GM12878 (cell line): ENCODE results near the gene MTAP. TPM values are rescaled to one million over a fixed set of nuclear protein-coding genes. Genes with fewer than 3 reads are reported as not detected.

Experiments used
- ATF3 ChIP-seq: IDR thresholded peaks from 2 replicates; pipeline ENCODE4 v1.6.1; 2011; ENCODE audit warnings: low read depth, mild to moderate bottlenecking, low read length, moderate library complexity, borderline replicate concordance; ENCODE audit errors: extremely low read depth
- BCL11A ChIP-seq: IDR thresholded peaks from 2 replicates; pipeline ENCODE4 v1.6.1; 2011; ENCODE audit warnings: low read depth, low read length
- CBFB ChIP-seq: IDR thresholded peaks from 2 replicates; pipeline ENCODE4 v1.6.1; 2016; ENCODE audit warnings: antibody characterized with exemption, low read depth
- CBX3 ChIP-seq: fragments of 200-600 bp; sonication (generic); IDR thresholded peaks from 2 replicates; pipeline ENCODE4 v1.6.1; 2016; ENCODE audit warnings: low read depth, borderline replicate concordance
- CUX1 ChIP-seq: IDR thresholded peaks from 2 replicates; pipeline ENCODE4 v1.6.1; 2012; ENCODE audit warnings: improper control_type of control experiment, low read depth, low read length; ENCODE audit not compliant: insufficient replicate concordance
- EZH2 ChIP-seq: IDR thresholded peaks from 2 replicates; pipeline ENCODE4 v1.6.1; 2012; ENCODE audit warnings: low read depth, mild to moderate bottlenecking, control low read depth, inconsistent platforms, low read length, borderline replicate concordance; ENCODE audit not compliant: control insufficient read depth
- GABPA ChIP-seq: IDR thresholded peaks from 2 replicates; pipeline ENCODE4 v1.6.1; 2014; ENCODE audit warnings: antibody characterized with exemption, low read depth, mild to moderate bottlenecking, inconsistent platforms
- MXI1 ChIP-seq: fragments of 150-350 bp; IDR thresholded peaks from 2 replicates; pipeline ENCODE4 v1.6.1; 2011; ENCODE audit warnings: low read depth, mild to moderate bottlenecking, inconsistent platforms, low read length, improper control_type of control experiment
- NBN ChIP-seq: fragments of 450-650 bp; IDR thresholded peaks from 2 replicates; pipeline ENCODE4 v1.6.1; 2016
- PAX5 ChIP-seq: IDR thresholded peaks from 2 replicates; pipeline ENCODE4 v1.6.1; 2011; ENCODE audit warnings: low read depth, low read length, borderline replicate concordance
- PAX8 ChIP-seq: fragments of 450-650 bp; IDR thresholded peaks from 2 replicates; pipeline ENCODE4 v1.6.1; 2017; ENCODE audit warnings: mild to moderate bottlenecking, moderate library complexity
- SREBF2 ChIP-seq: IDR thresholded peaks from 2 replicates; pipeline ENCODE4 v1.6.1; 2012; ENCODE audit warnings: mild to moderate bottlenecking, low read length
- STAT1 ChIP-seq: fragments of 450-650 bp; conservative IDR thresholded peaks from 2 replicates; pipeline ENCODE4 v1.6.1; 2014; ENCODE audit warnings: antibody characterized with exemption, mild to moderate bottlenecking
- STAT3 ChIP-seq: IDR thresholded peaks from 2 replicates; pipeline ENCODE4 v1.6.1; 2011; ENCODE audit warnings: low read depth, low read length, improper control_type of control experiment
- TCF7 ChIP-seq: IDR thresholded peaks from 2 replicates; pipeline ENCODE4 v1.6.1; 2014; ENCODE audit warnings: antibody characterized with exemption, borderline replicate concordance
- polyA plus RNA-seq, 11 experiments: library from polyadenylated mRNA; depleted of rRNA in 4 of 11; unstranded in 6 of 11; stranded (reverse) in 5 of 11; fragments of >200 nt; fragmentation: Nextera tagmentation in 4 of 11; fragmentation: Illumina TruSeq in 1 of 11; extraction: Ambion mirVana in 4 of 11; extraction: Trizol in 1 of 11; gene quantifications; 1 replicate in 1 of 11; 2 replicates in 10 of 11; pipeline versions ENCODE4 v1.2.1 to v1.2.3, GENCODE V29; 2011 to 2016; ENCODE audit warnings: inconsistent platforms in 2 of 11, missing spikeins in 2 of 11, low read depth in 1 of 11
- total RNA-seq, 4 experiments: library from RNA; depleted of rRNA in 3 of 4; stranded (reverse); fragments of >200 nt in 3 of 4; fragmentation: Illumina TruSeq in 1 of 4; extraction: Trizol in 1 of 4; gene quantifications; 2 replicates each; pipeline versions ENCODE4 v1.2.1 to v1.2.3, GENCODE V29; 2013 to 2021
- TF ChIP-seq, protein P1 (sequence below), 3 experiments: IDR thresholded peaks in 2 of 3; conservative IDR thresholded peaks in 1 of 3; 2 replicates each; pipeline ENCODE4 v1.5.1; 2011; ENCODE audit warnings: low read depth in 3 of 3, low read length in 3 of 3, mild to moderate bottlenecking in 3 of 3, control low read depth in 2 of 3, moderate library complexity in 2 of 3, inconsistent platforms in 1 of 3, mixed read lengths in 1 of 3; ENCODE audit not compliant: control insufficient read depth in 2 of 3, insufficient read depth in 1 of 3; ENCODE audit errors: extremely low read depth in 1 of 3
- TF ChIP-seq, protein P2 (sequence below): fragments of 450-650 bp; IDR thresholded peaks from 2 replicates; pipeline ENCODE4 v1.6.1; 2017; ENCODE audit warnings: mild to moderate bottlenecking, moderate library complexity
- TF ChIP-seq, protein P3 (sequence below): IDR thresholded peaks from 2 replicates; pipeline ENCODE4 v1.6.1; 2012; ENCODE audit warnings: low read depth, low read length, improper control_type of control experiment

MTAP gene
- total and polyA plus RNA-seq, 10 of the 15 experiments (the other 5 are each of a cell fraction or from before 2014, with no cell fraction given) = 16.4 to 29.9 (median 22.6) TPM

DNA sequence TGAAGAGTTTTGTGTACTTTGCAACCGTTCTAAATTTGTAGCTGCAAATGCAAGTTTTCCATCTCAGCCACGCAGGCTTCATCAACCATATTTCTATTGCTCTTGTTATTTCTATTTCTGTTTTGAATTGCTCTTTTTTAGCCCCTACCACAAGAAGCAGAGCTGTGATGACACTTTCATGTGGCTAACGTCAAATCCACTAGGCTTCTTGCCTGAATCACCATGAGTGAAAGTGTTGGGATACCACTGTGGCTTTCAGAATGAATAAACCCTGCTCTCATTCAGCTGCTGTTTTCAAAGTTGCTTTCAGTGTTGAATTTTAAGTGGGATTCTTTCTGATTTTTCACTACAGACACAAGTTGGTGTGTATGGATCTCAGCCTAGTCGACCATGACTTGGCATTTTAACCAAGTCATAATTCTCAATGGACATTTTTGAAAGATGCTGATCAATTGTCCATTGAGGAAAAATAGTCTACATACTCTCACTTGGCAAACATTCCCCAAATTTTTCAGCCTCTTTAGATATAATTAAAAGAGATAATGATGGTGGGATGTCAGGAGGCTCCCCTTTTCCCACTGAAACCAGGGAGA, 41.0 kb upstream of the MTAP start (continued):
- TF ChIP-seq, protein P1, sequence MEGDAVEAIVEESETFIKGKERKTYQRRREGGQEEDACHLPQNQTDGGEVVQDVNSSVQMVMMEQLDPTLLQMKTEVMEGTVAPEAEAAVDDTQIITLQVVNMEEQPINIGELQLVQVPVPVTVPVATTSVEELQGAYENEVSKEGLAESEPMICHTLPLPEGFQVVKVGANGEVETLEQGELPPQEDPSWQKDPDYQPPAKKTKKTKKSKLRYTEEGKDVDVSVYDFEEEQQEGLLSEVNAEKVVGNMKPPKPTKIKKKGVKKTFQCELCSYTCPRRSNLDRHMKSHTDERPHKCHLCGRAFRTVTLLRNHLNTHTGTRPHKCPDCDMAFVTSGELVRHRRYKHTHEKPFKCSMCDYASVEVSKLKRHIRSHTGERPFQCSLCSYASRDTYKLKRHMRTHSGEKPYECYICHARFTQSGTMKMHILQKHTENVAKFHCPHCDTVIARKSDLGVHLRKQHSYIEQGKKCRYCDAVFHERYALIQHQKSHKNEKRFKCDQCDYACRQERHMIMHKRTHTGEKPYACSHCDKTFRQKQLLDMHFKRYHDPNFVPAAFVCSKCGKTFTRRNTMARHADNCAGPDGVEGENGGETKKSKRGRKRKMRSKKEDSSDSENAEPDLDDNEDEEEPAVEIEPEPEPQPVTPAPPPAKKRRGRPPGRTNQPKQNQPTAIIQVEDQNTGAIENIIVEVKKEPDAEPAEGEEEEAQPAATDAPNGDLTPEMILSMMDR (IDR thresholded peaks at IDR 0.05 in 2 of 3, conservative IDR thresholded peaks at IDR 0.05 in 1 of 3; ENCODE audit: control insufficient read depth in 2 of 3, extremely low read depth in 1 of 3, insufficient read depth in 1 of 3, low read depth in 3 of 3, low read length in 3 of 3) = no peak
- TF ChIP-seq SREBF2 (no peak), STAT1 (no peak), BCL11A (peak; percentile 68; the same call in 1 of the 2 replicates), CBFB (peak; percentile 78), NBN (no peak), MXI1 (no peak), TCF7 (peak; percentile 89), STAT3 (no peak), GABPA (no peak), PAX8 (no peak), PAX5 (peak; percentile 66; the same call in 1 of the 2 replicates), CBX3 (no peak), EZH2 (no peak), CUX1 (no peak), ATF3 (no peak)
- TF ChIP-seq, protein P2, sequence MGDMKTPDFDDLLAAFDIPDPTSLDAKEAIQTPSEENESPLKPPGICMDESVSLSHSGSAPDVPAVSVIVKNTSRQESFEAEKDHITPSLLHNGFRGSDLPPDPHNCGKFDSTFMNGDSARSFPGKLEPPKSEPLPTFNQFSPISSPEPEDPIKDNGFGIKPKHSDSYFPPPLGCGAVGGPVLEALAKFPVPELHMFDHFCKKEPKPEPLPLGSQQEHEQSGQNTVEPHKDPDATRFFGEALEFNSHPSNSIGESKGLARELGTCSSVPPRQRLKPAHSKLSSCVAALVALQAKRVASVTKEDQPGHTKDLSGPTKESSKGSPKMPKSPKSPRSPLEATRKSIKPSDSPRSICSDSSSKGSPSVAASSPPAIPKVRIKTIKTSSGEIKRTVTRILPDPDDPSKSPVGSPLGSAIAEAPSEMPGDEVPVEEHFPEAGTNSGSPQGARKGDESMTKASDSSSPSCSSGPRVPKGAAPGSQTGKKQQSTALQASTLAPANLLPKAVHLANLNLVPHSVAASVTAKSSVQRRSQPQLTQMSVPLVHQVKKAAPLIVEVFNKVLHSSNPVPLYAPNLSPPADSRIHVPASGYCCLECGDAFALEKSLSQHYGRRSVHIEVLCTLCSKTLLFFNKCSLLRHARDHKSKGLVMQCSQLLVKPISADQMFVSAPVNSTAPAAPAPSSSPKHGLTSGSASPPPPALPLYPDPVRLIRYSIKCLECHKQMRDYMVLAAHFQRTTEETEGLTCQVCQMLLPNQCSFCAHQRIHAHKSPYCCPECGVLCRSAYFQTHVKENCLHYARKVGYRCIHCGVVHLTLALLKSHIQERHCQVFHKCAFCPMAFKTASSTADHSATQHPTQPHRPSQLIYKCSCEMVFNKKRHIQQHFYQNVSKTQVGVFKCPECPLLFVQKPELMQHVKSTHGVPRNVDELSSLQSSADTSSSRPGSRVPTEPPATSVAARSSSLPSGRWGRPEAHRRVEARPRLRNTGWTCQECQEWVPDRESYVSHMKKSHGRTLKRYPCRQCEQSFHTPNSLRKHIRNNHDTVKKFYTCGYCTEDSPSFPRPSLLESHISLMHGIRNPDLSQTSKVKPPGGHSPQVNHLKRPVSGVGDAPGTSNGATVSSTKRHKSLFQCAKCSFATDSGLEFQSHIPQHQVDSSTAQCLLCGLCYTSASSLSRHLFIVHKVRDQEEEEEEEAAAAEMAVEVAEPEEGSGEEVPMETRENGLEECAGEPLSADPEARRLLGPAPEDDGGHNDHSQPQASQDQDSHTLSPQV = no peak
- TF ChIP-seq, protein P3, sequence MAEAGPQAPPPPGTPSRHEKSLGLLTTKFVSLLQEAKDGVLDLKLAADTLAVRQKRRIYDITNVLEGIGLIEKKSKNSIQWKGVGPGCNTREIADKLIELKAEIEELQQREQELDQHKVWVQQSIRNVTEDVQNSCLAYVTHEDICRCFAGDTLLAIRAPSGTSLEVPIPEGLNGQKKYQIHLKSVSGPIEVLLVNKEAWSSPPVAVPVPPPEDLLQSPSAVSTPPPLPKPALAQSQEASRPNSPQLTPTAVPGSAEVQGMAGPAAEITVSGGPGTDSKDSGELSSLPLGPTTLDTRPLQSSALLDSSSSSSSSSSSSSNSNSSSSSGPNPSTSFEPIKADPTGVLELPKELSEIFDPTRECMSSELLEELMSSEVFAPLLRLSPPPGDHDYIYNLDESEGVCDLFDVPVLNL = no peak
